CD4-positive, alpha-beta T cell treated with Interferon alpha-2 for 1 hour (primary cell): Measurements from ENCODE around the gene ADAM11.
"Not testable (repeated sequence)": the region's sequence is repeated elsewhere in the genome, so short reads cannot be mapped to it uniquely, and the experiment has no call there.

Source experiments
- DNase-seq, 2 donors: peaks; one replicate each; pipeline ENCODE4 v3.0.0-alpha.2; 2020 to 2022

ADAM11 gene

DNA sequence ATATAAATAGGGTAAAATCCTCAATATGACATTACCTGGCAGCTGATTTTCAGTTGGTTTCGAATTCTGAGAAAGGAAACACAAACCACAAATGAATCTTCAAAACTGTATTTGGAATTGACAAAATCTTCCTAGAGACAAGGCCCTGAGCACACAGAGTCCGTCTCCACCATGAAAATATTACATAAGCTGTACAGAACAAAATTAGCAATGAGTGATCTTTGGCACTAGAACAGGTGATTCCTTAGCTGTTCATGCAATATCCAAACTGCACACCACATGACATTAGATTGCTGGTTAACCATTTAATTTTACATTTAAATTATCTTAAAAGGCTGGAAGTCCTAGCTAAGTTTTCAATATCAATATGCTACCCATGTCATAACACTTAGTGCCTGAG is 39.6 kb downstream of the ADAM11 start:
- DNase-seq = no peak

DNA sequence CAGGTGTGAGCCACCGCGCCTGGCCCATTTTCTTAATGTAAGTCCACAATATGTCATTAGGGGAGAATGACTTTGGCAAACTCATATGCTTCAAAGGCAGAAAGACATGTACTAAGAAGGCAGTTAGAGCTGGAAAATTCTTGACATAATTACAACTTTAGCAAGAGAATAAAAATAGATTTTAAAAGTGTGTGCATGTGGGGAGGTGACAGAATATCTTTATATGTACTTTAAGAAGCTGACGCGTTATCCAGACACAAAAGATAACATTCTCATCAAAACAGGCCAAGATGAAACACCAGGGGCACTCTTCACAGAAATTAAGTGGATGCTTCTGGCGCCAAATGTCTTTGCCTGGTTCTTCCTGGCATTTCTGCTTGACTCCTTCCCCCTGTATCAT is 43.1 kb downstream of the ADAM11 start:
- DNase-seq = no peak

DNA sequence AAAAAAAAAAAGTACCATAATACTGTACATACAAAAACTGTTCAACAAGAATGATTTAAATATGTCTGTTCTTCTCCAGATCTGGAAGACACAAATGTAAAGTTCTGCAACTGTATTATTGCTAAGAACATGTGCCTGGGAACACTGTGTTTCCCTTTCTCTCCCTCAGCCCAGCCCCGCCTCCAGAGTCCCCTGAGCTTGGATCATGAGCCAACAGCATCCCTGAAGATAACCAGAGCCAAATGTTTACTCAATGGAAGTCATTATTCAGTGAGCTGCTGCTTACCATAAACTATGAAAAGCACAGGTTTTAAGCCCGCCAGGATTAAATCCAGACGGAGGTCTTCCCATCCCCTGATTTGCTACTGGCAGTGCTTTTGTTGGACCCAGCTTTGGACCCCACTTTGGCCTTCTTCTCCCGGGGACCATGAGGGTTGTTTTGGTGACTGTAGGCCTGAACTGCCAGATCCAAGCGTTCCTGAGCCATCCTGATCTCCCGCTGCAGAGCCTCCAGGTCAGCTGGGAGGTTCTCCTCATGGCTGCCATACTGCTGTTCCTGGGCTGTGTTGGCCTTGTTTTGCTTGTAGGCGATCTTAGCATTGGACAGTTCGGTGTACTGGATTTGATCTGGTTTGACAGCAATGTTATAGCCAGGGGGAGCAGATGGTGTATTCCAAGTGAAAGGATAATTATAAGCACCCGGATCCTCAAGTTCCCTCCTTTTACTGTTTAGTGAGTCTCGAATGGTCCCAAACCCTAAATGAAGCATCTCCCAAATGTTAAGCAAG is 45.7 kb downstream of the ADAM11 start:
- DNase-seq = no peak

DNA sequence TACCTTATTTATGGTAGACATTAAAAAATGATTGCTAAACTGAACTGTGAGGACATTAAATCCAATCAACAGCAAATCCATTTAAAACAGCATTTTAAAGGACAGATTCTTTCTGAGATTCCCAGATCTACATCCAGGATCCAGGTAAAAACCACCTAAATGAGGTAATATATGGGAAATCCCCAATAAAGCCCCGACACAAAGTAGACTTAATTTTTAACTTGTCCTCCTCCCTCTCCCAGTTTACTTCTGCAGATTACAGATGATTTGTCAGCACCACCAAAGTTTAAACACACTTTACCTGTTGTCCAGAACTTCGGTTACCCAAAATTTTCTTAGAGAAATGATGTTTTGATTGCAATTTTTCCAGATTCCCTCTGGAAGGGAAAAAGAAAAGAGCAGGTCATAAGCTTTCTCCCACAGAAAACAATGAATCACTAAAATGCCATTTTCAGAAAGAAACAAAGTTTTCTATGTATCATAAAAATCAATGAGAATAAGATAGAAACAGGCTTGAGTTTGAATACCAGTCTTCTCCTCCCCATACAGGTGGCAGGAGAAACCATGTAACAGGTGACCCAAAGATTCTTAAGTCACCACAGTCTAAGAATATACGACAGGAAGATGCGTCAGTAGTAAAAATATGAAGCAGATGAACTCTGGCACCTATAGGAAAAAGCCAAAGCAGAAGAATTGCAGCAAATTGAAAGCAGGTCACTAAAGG is 48.5 kb downstream of the ADAM11 start:
- no peak for DNase-seq

DNA sequence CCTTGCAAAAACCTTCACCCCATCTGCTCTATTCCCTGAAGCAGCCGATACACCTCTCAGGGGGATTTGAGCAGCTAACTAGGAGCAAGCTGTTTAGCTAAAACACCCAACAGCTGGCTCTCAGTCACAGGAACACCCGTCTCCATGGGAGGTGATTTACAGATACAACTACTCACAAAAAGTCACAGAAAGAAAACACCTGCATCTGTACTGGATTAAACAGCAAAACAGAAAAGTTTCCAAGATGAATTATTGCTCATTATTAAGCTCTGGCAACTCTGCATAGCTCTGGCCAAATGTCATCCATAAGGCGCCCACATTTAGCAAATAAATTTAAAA is 49.0 kb downstream of the ADAM11 start:
- no peak for DNase-seq

DNA sequence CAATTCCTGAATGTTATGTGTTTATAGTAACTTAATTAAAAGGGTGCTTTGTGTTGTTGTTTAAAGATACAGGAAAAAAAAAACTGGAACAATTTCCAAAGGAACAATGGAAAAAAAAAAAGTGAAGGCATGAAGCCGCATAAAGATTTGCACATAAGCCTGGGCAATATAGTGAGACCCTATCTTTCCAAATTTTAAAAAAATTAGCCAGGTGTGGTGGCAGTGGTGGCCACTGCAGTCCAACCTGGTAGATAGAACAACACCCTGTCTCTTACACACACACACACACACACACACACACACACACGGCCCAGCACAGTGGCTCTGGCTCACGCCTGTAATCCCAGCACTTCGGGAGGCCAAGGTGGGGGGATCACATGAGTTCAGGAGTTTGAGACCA is 49.4 kb downstream of the ADAM11 start:
- DNase-seq = no peak

DNA sequence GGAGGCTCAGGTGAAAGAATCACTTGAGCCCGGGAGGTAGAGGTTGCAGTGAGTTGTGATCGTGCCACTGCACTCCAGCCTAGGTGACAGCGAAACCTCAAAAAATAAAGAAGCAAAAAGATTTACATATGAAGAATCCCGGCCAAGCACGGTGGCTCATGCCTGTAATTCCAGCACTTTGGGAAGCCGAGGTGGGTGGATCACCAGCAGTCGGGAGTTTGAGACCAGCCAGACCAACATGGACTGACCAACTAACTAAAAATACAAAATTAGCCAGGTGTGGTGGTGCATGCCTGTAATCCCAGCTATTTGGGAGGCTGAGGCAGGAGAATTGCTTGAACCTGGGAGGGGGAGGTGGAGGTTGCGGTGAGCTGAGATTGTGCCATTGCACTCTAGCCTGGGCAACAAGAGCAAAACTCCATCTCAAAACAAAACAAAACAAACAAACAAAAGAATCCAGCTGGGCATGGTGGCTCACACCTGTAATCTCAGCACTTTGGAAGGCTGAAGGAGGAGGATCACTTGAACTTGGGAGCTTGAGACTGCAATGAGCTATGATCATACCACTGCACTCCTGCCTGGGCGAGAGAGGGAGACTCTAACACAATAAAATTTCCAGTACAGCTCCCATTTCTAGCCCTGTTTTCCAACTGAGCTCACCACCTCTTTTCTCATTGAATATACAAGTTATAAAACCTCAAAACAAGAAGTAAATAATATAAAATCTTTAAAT is 50.0 kb downstream of the ADAM11 start:
- not testable (repeated sequence) for DNase-seq

DNA sequence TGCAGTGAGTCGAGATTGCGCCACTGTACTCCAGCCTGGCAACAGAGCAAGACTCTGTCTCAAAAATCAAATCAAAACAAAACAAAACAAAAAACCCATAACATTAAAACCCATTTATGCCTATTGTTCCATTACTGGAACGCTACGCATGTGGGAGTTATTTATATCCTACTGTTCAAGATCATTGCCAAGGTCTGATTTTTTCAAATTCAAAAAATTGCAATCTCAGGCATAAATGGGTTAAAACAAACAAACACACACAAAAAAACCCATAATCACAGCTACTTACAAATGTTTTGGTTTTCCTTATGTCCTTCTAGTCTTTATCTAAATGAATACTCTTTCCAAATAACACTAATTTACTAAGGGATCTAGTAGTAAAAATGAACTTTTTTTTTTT is 53.5 kb downstream of the ADAM11 start:
- no peak for DNase-seq

DNA sequence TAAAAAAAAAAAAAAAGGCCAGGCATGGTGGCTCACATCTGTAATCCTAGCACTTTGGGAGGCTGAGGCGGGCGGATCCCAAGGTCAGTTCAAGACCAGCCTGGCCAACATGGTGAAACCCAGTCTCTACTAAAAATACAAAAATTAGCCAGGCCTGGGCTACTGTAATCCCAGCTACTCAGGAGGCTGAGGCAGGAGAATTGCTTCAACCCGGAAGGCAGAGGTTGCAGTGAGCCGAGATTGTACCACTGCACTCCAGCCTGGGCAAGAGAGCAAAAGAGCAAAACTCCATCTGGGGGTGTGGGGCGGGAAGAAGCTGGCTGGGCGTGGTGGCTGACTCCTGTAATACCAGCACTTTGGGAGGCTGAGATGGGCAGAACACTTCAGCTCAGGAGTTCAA is 59.7 kb downstream of the ADAM11 start:
- not testable (repeated sequence) for DNase-seq

DNA sequence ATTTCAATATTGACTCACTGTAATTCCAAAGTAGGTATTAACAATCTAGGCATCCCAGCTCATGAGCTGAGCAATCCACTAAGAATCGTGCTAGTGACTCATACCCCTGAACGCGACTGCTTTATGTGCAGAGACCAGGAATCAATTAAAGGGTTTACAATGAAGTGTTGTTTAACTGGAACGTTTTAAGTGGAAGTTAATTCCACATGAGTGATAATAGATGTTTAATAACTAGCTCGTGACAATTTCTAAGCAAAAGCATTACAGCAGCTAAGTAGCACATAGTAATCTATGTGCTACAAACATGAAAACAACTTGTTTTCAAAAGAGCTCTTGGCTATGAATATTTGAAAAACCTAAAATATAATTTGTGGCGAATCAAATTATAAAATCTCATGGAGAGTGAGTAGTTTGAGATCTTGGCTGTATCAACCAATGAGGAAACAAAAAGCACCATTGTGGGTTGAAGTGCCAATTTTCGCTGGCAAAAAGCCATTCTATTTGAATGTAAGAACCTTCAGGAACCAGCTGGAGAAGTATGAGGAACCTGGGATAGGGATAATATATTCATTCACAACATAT is 61.9 kb downstream of the ADAM11 start:
- DNase-seq = no peak

DNA sequence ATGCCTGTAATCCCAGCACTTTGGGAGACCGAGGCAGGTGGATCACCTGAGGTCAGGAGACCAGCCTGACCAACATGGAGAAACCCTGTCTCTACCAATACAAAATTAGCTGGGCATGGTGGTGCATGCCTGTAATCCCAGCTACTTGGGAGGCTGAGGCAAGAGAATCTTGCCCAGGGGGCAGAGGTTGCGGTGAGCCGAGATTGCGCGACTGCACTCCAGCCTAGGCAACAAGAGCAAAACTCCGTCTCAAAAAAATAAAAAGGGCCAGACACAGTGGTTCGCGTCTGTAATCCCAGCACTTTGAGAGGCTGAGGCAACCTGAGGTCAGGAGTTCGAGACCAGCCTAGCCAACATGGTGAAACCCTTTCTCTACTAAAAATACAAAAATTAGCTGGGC is 66.4 kb downstream of the ADAM11 start:
- not testable (repeated sequence) for DNase-seq

DNA sequence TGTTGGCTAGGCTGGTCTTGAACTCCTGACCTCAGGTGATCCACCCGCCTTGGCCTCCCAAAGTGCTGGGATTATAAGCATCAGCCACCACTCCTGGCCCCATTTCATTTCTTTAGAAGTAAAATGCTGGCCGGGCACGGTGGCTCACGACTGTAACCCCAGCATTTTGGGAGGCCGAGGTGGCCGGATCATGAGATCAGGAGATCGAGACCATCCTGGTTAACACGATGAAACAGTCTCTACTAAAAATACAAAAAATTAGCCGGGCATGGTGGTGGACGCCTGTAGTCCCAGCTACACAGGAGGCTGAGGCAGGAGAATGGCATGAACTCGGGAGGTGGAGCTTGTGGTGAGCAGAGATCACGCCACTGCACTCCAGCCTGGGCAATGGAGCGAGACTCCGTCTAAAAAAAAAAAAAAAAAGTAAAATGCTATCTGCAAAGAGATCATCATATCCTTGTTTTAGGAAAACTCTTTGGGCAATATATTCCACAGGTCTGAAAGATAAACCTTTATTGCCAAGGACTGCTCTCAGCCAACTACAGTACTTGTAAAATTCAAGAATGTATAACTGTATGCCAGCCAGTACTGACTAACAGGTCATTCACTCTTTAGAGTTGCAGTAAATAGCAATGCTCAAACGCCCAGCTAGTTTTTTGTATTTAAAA is 67.5 kb downstream of the ADAM11 start:
- no peak for DNase-seq

DNA sequence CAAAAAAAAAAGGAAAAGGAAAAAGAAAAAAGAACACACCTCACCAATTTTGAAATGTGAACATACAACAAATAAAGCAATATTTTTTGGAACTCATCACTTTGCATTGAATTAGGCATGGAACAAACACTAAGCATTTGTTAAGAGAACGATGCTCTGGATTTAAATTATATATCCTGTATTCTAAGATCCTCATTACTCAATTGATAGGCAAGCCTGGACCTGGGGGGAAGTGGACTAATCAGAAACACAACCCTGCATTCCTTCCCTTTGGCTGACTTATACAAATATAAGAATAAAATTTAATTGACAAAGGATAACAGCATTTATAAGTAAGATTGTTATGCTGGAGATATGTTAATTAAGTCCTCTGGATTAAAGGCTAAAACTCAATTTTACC is 69.1 kb downstream of the ADAM11 start:
- no peak for DNase-seq

DNA sequence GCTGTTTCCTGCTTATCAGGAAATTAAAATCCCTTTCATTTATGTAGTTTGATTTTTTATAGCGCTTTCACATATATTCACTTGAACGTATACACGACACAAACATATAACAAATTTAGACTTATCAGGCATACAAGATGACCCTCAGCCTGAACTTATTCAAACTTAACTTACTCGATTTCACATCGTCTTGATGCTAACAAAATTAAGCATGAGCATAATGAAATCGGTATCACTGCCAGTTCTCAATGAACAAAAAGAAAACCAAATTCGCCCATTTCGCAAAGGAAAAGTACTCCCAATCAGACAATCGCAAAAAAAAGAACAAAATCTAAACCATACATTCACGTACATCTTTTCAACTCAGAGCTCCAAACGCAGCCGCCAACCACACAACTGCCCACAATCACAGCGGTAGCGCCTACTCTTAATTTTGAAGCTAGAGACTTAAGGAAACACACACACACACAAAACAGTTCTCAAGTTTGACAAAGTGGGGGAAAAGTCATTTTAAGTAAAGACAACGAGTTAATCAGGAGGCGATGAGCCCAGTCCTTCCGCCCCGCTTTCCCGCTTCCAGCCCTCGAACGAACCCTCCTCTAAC is 70.2 kb downstream of the ADAM11 start:
- DNase-seq = peak in 1 of 2 donors; percentile 19

DNA sequence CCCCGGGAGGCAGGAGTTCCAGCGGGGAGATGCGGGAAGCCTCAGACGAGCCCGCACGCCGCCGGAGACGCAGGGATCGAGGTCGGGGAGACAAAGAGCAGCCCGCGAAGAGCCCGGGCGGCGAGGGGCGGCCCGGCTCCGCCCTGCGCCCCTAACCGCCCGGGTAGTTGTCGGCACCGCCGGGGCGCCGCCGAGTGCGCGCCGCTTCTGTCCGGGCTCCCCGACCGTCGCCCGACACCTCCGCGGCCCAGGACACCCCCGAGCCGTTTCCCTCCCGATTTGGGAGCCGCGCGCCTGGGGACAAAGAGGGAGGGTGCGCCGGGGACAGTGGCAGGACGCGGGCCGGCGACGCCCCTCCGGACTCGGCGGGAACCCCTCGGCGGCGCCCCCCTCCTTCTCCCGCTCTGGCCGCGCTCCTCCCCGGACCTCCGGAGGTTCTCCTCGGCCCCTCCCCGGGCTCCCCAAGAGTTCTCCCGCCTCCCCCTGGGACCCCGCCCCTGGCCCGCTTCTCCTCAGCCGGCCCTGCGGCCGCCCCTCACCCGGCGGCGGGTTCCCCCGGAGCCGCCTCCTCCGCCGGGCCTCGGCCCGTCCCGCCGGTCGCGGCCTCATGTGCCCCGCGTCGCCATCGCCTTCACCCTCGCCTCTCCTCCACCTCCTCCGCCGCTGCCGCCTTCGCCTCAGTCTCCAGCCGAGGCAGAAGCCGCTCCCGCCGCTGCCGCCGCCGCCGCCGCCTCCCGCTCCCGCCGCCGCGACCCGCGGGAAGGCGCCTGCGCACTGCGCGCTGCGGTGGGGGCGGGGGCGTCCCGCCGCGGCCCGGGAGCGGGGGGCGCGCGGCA is 71.0 kb downstream of the ADAM11 start, which contains the start of gene GJC1:
Gene GJC1 (minus strand): TSS at position 765 of the 836 bp plus-strand sequence. CDS start 24,470 bp downstream, outside the sequence.
- DNase-seq = no peak

DNA sequence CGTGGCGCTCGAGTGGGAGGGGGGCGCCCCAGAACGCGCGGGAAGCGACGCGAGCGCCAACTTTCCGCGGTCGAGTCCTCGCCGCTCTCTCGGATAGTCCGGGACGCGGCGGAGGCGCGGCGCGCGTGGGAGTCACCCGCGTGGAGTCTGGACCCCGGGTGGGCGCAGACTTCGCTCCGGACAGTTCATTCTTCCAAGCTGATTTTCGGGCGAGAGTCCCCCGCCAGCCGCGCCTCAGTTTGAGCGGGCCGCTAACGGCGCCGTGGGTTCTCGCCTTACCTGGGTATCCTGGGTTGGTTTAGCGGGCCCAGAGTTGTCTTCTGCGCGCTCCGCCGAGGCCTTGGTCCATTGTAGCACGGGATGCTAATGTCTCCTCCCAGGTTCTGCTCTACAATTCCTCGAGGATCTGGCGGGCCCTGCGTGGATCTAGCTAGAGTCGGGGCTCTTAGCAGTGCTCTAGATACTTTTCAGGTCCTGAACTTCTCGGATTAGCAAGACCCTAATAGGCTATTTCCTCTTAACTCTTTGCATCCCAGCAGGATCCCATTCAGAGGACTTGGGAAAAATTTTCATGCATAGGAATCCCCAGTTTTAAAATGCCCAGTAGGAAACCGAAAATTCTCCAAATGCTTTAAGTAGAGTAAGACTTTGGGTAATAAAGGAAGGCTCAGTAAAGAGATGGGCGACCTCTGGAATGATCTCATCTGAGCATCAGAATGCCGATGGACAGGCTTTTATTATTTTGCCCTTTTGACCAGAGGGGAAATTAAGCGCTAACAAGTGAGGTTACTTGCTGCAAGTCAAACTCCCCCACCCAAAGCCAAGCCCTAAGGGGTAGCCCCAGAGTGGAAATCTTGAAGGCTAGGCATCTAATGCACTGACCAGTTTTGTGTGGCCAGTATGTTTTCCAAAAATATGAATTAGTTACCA is 71.8 kb downstream of the ADAM11 start:
- DNase-seq = peak in 1 of 2 donors; percentile 9

DNA sequence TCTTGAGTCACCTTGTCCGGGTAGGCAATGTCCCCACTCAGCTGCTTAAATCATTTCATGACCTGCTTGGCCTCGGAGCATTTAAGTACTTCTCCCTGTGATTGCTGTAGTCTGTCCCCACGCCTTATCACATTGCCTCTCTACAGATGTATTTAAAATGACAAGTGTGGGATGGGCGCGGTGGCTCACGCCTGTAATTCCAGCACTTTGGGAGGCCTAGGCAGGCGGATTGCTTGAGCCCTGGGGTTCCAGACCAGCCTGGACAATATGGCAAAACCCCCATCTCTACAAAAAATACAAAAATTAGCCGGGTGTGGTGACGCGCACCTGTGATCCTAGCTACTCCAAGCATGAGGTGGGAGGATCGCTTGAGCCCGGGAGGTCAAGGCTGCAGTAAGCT is 72.6 kb downstream of the ADAM11 start:
- no peak for DNase-seq
